RWPE1 (cell line): ENCODE measurements around the gene USP32.

Experiments
- CTCF ChIA-PET: fragments of 350-600 bp; sonication (Branson Sonifier 250); formaldehyde crosslinking; extraction: SDS; loops from one replicate; lab custom pipeline; 2021; lab: Yijun Ruan, JAX
- POLR2A ChIA-PET: fragments of 400-600 bp; formaldehyde crosslinking; extraction: SDS; loops from one replicate; lab custom pipeline; 2020; ENCODE audit warnings: antibody characterized with exemption; ENCODE audit not compliant: low non-redundant PET; lab: Yijun Ruan, JAX
- DNase-seq: peaks from one replicate; pipeline ENCODE4 v3.0.0; 2012; ENCODE audit warnings: low spot score
- H3K27ac ChIP-seq: fragments of 450-650 bp; 2 replicates; pipeline ENCODE4 v1.5.1; 2017
- CTCF ChIP-seq: fragments of 450-650 bp; conservative IDR thresholded peaks from 2 replicates; pipeline ENCODE4 v1.5.1; 2017; ENCODE audit warnings: low read depth, mild to moderate bottlenecking

The USP32 gene

DNA sequence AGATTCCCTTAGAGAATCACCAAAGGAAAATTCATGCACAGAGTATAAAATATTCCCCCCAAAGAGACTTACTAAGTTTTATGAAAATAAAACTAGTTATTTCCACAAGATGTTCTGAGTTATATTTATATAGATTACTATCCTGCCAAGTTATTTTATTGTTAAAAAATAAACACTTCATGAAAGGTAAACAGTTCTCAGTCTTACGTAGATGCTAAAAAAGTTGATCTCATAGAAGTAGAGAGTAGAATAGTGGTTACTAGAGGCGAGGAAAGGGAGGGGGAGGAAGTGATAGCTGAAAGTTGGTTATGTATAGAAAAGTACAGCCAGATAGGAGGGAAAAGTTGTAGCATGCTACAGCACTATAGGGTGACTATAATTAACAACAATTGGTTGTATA lies 65.2 kb downstream of the USP32 start:
- CTCF ChIA-PET: no interaction called here
- H3K27ac ChIP-seq: no peak overlapping the region
- DNase-seq: no peak
- POLR2A ChIA-PET: no interaction called here
- TF ChIP-seq CTCF: no peak

DNA sequence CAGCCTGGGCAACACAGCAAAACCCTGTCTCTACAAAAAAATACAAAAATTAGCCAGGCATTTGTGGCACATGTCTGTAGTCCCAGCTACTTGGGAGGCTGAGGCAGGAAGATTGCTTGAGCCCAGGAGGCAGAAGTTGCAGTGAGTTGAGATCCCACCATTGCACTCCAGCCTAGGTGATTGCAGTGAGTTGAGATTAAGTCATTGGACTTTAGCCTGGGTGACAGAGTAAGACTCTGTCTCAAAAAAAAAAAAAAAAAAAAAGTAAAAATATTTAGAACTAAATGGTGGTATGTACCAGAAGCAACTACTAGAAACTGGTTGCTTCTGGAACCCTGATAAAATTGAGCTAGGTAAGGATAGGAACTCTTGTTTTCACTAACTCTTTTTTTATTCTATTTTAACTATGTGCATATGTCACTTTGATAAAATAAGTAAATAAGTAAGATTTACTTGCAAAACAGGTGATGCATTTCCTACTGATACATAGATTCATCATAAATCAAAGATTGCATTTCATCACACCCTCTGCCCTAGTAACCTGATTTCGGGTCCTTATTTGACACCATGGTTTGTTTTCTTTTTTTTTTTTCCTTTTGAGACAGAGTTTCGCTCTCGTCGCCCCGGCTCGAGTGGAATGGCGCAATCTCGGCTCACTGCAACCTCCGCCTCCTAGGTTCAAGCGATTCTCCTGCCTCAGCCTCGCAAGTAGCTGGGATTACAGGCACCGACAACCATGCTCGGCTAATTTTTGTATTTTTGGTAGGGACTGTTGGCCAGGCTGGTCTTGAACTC lies 66.0 kb downstream of the USP32 start:
- no peak for TF ChIP-seq CTCF
- no peak overlapping the region for H3K27ac ChIP-seq
- ChIA-PET POLR2A (no interaction called here), CTCF (no interaction called here)
- no peak for DNase-seq

DNA sequence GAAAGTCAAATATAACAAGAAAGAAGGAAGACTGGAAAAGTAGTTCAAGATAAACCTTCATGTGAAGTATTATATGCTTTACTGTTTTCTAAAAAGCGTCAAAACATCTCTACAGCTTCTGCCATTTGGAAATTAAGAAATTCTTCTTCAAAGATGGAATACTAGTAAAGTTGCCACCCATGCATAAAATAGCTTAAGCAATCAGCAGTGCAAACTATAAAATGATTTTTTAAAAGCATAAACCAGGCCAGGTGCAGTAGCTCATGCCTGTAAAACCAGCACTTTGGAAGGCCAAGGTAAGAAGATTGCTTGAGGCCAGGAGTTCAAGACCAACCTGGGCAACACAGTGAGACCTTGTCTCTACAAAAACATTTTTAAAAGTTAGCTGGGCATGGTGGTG lies 68.2 kb downstream of the USP32 start:
- CTCF ChIA-PET: no interaction called here
- TF ChIP-seq CTCF: no peak
- POLR2A ChIA-PET: no interaction called here
- no peak for DNase-seq
- H3K27ac ChIP-seq: no peak overlapping the region

DNA sequence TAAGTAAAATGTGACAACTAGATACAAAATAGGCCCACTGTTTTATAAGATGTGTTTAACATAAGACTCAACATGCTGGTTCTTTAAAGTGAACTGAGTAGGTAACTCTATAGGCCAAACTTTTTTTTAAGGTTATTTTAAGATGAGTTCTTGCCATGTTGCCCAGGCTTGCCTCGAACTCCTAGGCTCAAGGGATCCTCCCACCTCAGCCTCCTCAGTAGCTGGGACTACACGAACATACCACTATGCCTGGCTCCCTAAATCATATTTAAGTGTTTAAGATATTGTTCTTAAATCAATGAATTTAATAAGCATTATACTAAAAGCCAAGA lies 69.9 kb downstream of the USP32 start:
- no peak for TF ChIP-seq CTCF
- POLR2A ChIA-PET: no interaction called here
- CTCF ChIA-PET: no interaction called here
- no peak for DNase-seq
- H3K27ac ChIP-seq: no peak overlapping the region

DNA sequence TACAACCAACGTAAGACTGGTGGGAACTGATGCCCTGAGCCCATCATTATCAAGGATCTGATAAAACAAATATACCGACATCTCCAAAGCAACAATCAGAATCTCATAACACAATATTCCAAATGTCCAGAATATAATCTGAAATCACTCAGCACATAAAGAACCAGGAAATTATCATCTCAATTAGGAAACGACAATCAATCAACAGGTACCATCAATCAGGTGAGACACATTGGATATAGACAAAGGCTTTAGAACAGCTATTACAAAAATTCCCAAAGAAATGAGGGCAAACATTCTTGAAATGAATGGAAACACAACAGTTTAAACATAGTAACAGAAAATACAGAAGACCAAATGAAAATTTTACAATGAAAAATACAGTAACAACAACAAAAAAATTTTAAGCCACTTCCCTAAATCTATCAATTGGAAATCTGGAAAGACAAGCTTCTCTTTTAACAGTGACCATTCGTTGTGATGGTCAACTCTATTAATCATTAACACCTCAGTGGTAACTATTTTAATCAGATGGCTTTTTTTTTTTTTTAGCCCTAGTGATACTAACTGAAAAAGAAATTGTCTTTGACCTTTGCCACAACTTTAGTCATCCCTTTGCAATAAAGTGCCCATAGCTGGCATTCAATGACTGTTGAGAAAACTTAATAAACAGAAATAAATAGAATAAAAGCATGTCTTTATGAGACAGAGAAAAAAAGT lies 70.4 kb downstream of the USP32 start:
- DNase-seq: no peak
- ChIA-PET POLR2A (no interaction called here), CTCF (no interaction called here)
- no peak overlapping the region for H3K27ac ChIP-seq
- TF ChIP-seq CTCF: no peak

- no peak for DNase-seq
- no peak overlapping the region for H3K27ac ChIP-seq
- POLR2A ChIA-PET: no interaction called here
- CTCF ChIA-PET: no interaction called here
- no peak for TF ChIP-seq CTCF
These were observed 73.1 kb downstream of the USP32 start for GRCh38 chr17:60318830-60319229.
